Hepatocyte (in vitro differentiated cells): ENCODE results near the gene FAM9A. TPM values are rescaled to one million over a fixed set of nuclear protein-coding genes. Genes with fewer than 3 reads are reported as not detected.
A peak's percentile ranks its signal among the peaks of the same experiment; 100 is the strongest.

Source experiments
- DNase-seq: peaks from one replicate; pipeline ENCODE4 v3.0.0-alpha.2; 2016; ENCODE audit warnings: low spot score
- H2AFZ ChIP-seq: fragments of 200-600 bp; sonication (generic); 2 replicates; pipeline ENCODE4 v1.6.0; 2016; ENCODE audit warnings: antibody characterized with exemption, mild to moderate bottlenecking
- H3K27ac ChIP-seq: fragments of 200-600 bp; sonication (generic); 2 replicates; pipeline ENCODE4 v1.5.1; 2016; ENCODE audit warnings: mild to moderate bottlenecking
- H3K27me3 ChIP-seq: fragments of 200-600 bp; sonication (generic); 2 replicates; pipeline ENCODE4 v1.6.1; 2016
- H3K36me3 ChIP-seq: fragments of 200-600 bp; sonication (generic); replicated peaks from 2 replicates; pipeline ENCODE4 v1.5.1; 2016; ENCODE audit warnings: low read depth; ENCODE audit not compliant: insufficient read depth
- H3K4me1 ChIP-seq: fragments of 200-600 bp; sonication (generic); 2 replicates; pipeline ENCODE4 v1.5.1; 2016; ENCODE audit warnings: mild to moderate bottlenecking, moderate library complexity; ENCODE audit not compliant: insufficient read depth
- H3K4me2 ChIP-seq: fragments of 200-600 bp; sonication (generic); 2 replicates; pipeline ENCODE4 v1.6.0; 2016
- H3K4me3 ChIP-seq: fragments of 200-600 bp; sonication (generic); 2 replicates; pipeline ENCODE4 v1.5.1; 2016; ENCODE audit warnings: mild to moderate bottlenecking
- H3K79me2 ChIP-seq: fragments of 200-600 bp; sonication (generic); 2 replicates; pipeline ENCODE4 v1.6.0; 2017; ENCODE audit warnings: mild to moderate bottlenecking
- H3K9me2 ChIP-seq: fragments of 200-600 bp; sonication (generic); replicated peaks from 2 replicates; pipeline ENCODE4 v1.6.0; 2017; ENCODE audit warnings: mild to moderate bottlenecking; ENCODE audit not compliant: insufficient read depth
- H3K9me3 ChIP-seq: fragments of 200-600 bp; sonication (generic); 2 replicates; pipeline ENCODE4 v1.5.1; 2016; ENCODE audit warnings: low read depth, mild to moderate bottlenecking
- H4K20me1 ChIP-seq: fragments of 200-600 bp; sonication (generic); 2 replicates; pipeline ENCODE4 v1.6.0; 2016; ENCODE audit warnings: mild to moderate bottlenecking; ENCODE audit not compliant: insufficient read depth, poor library complexity, severe bottlenecking
- EZH2 ChIP-seq: fragments of 200-600 bp; sonication (generic); IDR thresholded peaks from 2 replicates; pipeline ENCODE4 v1.6.1; 2016; ENCODE audit warnings: antibody characterized with exemption, mild to moderate bottlenecking, borderline replicate concordance
- EZH2phosphoT487 ChIP-seq: fragments of 200-600 bp; sonication (generic); IDR thresholded peaks from one replicate; pipeline ENCODE4 v1.6.1; 2018; ENCODE audit warnings: antibody characterized with exemption, mild to moderate bottlenecking, low read depth, moderate library complexity; ENCODE audit not compliant: unreplicated experiment, severe bottlenecking
- WGBS: methylation state at CpG from one replicate; pipeline ENCODE4 v1.1.6; 2016; ENCODE audit warnings: low lambda C conversion rate; ENCODE audit errors: missing lambda C conversion rate; 5-methylcytosine and 5-hydroxymethylcytosine counted together
- polyA plus RNA-seq: library from polyadenylated mRNA; unstranded; fragments of >200 nt; fragmentation: Nextera tagmentation; extraction: Ambion mirVana; gene quantifications from 2 replicates; pipeline ENCODE4 v1.2.1, GENCODE V29; 2016
- total RNA-seq: library from RNA; depleted of rRNA; stranded (reverse); fragments of >200 nt; gene quantifications from 2 replicates; pipeline ENCODE4 v1.2.3, GENCODE V29; 2014
- TF ChIP-seq, protein P1 (sequence below): fragments of 200-600 bp; sonication (generic); IDR thresholded peaks from 2 replicates; pipeline ENCODE4 v1.5.1; 2016; ENCODE audit warnings: antibody characterized with exemption, mild to moderate bottlenecking; ENCODE audit not compliant: poor library complexity

Gene FAM9A
- total RNA-seq (not detected in 2 replicates), polyA plus RNA-seq (not detected in 2 replicates)

DNA sequence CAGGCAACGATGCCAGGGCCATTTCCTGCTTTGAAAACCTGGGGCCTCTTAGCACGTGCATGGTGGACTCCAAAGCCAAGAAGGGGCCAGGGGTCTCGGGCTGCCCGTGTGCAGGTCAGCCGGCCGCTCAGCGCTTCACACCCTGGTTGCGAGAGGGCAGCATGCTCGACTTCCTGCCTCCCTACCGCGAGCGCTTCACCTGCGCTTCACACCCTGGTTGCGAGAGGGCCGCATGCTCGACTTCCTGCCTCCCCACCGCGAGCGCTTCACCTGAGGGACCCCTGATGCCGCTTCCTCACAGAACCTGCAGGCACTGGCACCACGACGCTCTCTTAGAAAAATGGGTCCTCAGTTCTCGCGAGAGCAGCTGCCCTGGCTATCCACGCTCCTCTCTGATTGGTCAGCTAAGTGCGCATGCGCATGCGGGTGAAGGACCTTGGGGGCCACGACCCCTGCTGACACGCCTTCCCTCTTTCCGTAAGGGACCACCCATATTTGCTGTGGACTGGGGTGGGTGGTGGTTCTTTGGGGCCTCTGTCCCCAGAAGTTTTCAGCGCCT, at the start of gene FAM9A:
TSS of gene FAM9A (minus strand) at position 343 of the 559 bp plus-strand sequence. CDS start 1,212 bp downstream, outside the sequence.
- Histone ChIP-seq H3K9me3 (no peaks in the 10 kb centered on the region), H3K27me3 (no peaks in the 10 kb centered on the region), H3K27ac (no peak within 1 kb of the TSS), H2AFZ (no peak within 1 kb of the TSS), H3K9me2 (no peaks in the 10 kb centered on the region), H3K4me3 (no peak within 1 kb of the TSS), H4K20me1 (no peaks in the 10 kb centered on the region), H3K36me3 (no peaks in the 10 kb centered on the region), H3K4me2 (no peak within 1 kb of the TSS), H3K4me1 (no peaks in the 10 kb centered on the region), H3K79me2 (no peaks in the 10 kb centered on the region)
- TF ChIP-seq, protein P1, sequence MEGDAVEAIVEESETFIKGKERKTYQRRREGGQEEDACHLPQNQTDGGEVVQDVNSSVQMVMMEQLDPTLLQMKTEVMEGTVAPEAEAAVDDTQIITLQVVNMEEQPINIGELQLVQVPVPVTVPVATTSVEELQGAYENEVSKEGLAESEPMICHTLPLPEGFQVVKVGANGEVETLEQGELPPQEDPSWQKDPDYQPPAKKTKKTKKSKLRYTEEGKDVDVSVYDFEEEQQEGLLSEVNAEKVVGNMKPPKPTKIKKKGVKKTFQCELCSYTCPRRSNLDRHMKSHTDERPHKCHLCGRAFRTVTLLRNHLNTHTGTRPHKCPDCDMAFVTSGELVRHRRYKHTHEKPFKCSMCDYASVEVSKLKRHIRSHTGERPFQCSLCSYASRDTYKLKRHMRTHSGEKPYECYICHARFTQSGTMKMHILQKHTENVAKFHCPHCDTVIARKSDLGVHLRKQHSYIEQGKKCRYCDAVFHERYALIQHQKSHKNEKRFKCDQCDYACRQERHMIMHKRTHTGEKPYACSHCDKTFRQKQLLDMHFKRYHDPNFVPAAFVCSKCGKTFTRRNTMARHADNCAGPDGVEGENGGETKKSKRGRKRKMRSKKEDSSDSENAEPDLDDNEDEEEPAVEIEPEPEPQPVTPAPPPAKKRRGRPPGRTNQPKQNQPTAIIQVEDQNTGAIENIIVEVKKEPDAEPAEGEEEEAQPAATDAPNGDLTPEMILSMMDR, result no peak
- TF ChIP-seq EZH2phosphoT487 (no peak), EZH2 (no peak)
- WGBS, result 91% methylated on average over 31 of the region's 32 CpGs
- no peak for DNase-seq

DNA sequence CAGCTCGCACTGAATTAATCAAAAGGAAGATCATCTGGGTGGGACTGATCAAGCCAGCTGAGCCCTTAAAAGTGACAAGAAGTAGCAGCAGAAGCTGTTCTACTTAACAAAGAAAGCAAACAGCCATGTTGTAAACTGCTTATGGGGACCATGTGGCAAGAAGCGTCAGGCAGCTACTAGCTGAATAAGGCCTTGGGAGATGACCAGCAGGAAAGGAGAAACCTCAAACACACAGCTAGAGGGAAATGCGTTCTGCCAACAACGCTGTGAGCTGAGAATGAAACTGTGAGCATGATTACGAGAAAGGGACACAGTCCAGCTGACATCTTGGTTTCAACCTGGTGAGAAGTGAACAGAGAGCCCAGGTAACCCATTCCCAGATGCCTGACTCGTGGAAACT, 49.3 kb upstream of the FAM9A start:
- H3K4me3 ChIP-seq, result no peak overlapping the region
- H3K27ac ChIP-seq, result no peak overlapping the region
- no peak overlapping the region for H3K4me2 ChIP-seq
- H3K36me3 ChIP-seq, result no peaks in the 10 kb centered on the region
- no peaks in the 10 kb centered on the region for H4K20me1 ChIP-seq
- H3K27me3 ChIP-seq, result no peaks in the 10 kb centered on the region
- DNase-seq, result no peak
- no peak overlapping the region for H2AFZ ChIP-seq
- TF ChIP-seq EZH2, result no peak
- TF ChIP-seq EZH2phosphoT487, result no peak
- TF ChIP-seq, protein P1, result no peak
- H3K4me1 ChIP-seq, result no peaks in the 10 kb centered on the region
- H3K9me3 ChIP-seq, result no peaks in the 10 kb centered on the region
- H3K79me2 ChIP-seq, result no peaks in the 10 kb centered on the region
- H3K9me2 ChIP-seq, result no peaks in the 10 kb centered on the region
- 75% methylated on average over 6 of the region's 6 CpGs for WGBS

DNA sequence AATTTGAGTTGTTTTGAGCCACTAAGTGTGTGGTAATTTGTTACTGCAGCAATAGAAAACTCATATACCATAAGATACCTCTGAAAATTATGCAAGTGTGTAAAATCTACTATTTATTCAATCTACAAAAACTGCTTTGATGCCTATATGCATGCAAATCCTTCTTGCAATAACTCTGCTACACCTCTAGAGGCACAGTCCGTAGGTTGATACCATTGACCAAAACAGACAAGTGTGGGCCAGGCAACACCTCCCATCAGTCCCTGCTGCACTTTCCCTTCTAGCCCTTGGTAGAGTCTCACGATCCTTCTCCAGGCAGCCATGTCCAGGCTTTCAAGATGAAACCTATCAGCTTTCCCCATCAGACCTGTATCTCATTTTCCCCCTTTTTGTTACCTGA, 48.8 kb upstream of the FAM9A start:
- 68% methylated on average over 2 of the region's 2 CpGs for WGBS
- Histone ChIP-seq H3K9me3 (no peaks in the 10 kb centered on the region), H3K4me1 (no peaks in the 10 kb centered on the region)

More for the DNA sequence above, 48.8 kb upstream of the FAM9A start:
- no peak for DNase-seq
- H3K27me3 ChIP-seq, result no peaks in the 10 kb centered on the region
- TF ChIP-seq EZH2, result no peak
- TF ChIP-seq, protein P1, result peak; percentile 8
- H2AFZ ChIP-seq, result no peak overlapping the region
- H3K4me2 ChIP-seq, result no peak overlapping the region
- H3K9me2 ChIP-seq, result no peaks in the 10 kb centered on the region
- no peaks in the 10 kb centered on the region for H3K79me2 ChIP-seq
- no peaks in the 10 kb centered on the region for H4K20me1 ChIP-seq
- H3K4me3 ChIP-seq, result no peak overlapping the region
- H3K27ac ChIP-seq, result no peak overlapping the region
- H3K36me3 ChIP-seq, result no peaks in the 10 kb centered on the region
